SK-N-SH (cell line): ENCODE data around the gene HSD3B7. TPM values are rescaled to one million over a fixed set of nuclear protein-coding genes. Genes with fewer than 3 reads are reported as not detected.
A peak's percentile ranks its signal among the peaks of the same experiment; 100 is the strongest.

Source experiments
- CTCF ChIA-PET: fragments of 300-600, 350-600 bp; formaldehyde crosslinking; extraction: SDS; loops from one replicate; lab custom pipeline; 2021; lab: Yijun Ruan, JAX
- POLR2A ChIA-PET: fragments of 350-600 bp; sonication (Branson Sonifier 250); formaldehyde crosslinking; extraction: SDS; loops from one replicate; lab custom pipeline; 2020; ENCODE audit warnings: antibody characterized with exemption, inconsistent platforms; lab: Yijun Ruan, JAX
- DNase-seq: peaks from one replicate; pipeline ENCODE4 v3.0.0; 2012
- H2AFZ ChIP-seq: fragments of 200-600 bp; sonication (generic); 2 replicates; pipeline ENCODE4 v1.8.1; 2016; ENCODE audit warnings: antibody characterized with exemption, mild to moderate bottlenecking, low read depth
- H3F3A ChIP-seq: fragments of 200-600 bp; sonication (generic); replicated peaks from 2 replicates; pipeline ENCODE3; 2016; ENCODE audit warnings: antibody characterized with exemption, mild to moderate bottlenecking; ENCODE audit not compliant: insufficient read depth
- H3K27ac ChIP-seq, 2 experiments: fragments of 200-500 bp in 1 of 2; fragments of 200-600 bp in 1 of 2; sonication (Bioruptor generic) in 1 of 2; sonication (generic), shearing (Covaris generic) in 1 of 2; 2 replicates each; pipeline versions ENCODE4 v1.5.1 to v1.6.1; 2014 to 2016; ENCODE audit warnings: low read depth in 2 of 2, inconsistent platforms in 1 of 2, low read length in 1 of 2, mild to moderate bottlenecking in 1 of 2, mixed read lengths in 1 of 2
- H3K27me3 ChIP-seq: fragments of 200-600 bp; sonication (generic), shearing (Covaris generic); 2 replicates; pipeline ENCODE4 v1.6.1; 2016; ENCODE audit warnings: mixed run types; ENCODE audit not compliant: insufficient read depth
- H3K36me3 ChIP-seq, 2 experiments: fragments of 200-500 bp in 1 of 2; fragments of 200-600 bp in 1 of 2; sonication (Bioruptor generic) in 1 of 2; sonication (generic) in 1 of 2; replicated peaks in 1 of 2; 2 replicates each; pipeline versions ENCODE3 to v1.5.1; 2014 to 2016; ENCODE audit warnings: low read length in 1 of 2, mild to moderate bottlenecking in 1 of 2; ENCODE audit not compliant: insufficient read depth in 2 of 2, control insufficient read depth in 1 of 2
- H3K4me1 ChIP-seq, 2 experiments: fragments of 200-500 bp in 1 of 2; fragments of 200-600 bp in 1 of 2; sonication (Bioruptor generic) in 1 of 2; sonication (generic), shearing (Covaris generic) in 1 of 2; 2 replicates each; pipeline versions ENCODE4 v1.5.1 to v1.6.1; 2014 to 2016; ENCODE audit warnings: low read depth in 1 of 2, low read length in 1 of 2, mixed run types in 1 of 2; ENCODE audit not compliant: insufficient read depth in 2 of 2, control insufficient read depth in 1 of 2
- H3K4me2 ChIP-seq: fragments of 200-600 bp; sonication (generic), shearing (Covaris generic); 2 replicates; pipeline ENCODE4 v1.6.1; 2017; ENCODE audit warnings: mixed run types
- H3K4me3 ChIP-seq, 2 experiments: fragments of 200-500 bp in 1 of 2; fragments of 200-600 bp in 1 of 2; sonication (Bioruptor generic) in 1 of 2; sonication (generic), shearing (Covaris generic) in 1 of 2; 2 replicates each; pipeline versions ENCODE4 v1.5.1 to v1.8.1; 2014 to 2016; ENCODE audit warnings: low read depth in 2 of 2, inconsistent platforms in 1 of 2, low read length in 1 of 2, mild to moderate bottlenecking in 1 of 2, mixed read lengths in 1 of 2, moderate library complexity in 1 of 2
- H3K79me2 ChIP-seq: fragments of 200-600 bp; sonication (generic); 2 replicates; pipeline ENCODE4 v1.8.1; 2017; ENCODE audit warnings: mild to moderate bottlenecking; ENCODE audit not compliant: insufficient read depth
- H3K9ac ChIP-seq: fragments of 200-600 bp; sonication (generic); 2 replicates; pipeline ENCODE4 v1.6.1; 2017; ENCODE audit warnings: mixed run types
- H3K9me2 ChIP-seq: fragments of 200-600 bp; sonication (generic); 2 replicates; pipeline ENCODE4 v1.6.1; 2017; ENCODE audit warnings: mixed run types
- H3K9me3 ChIP-seq: fragments of 200-600 bp; sonication (generic); 2 replicates; pipeline ENCODE4 v1.6.1; 2017; ENCODE audit warnings: mixed run types, mild to moderate bottlenecking, moderate library complexity
- H4K20me1 ChIP-seq: fragments of 200-600 bp; sonication (generic); 2 replicates; pipeline ENCODE4 v1.6.1; 2017; ENCODE audit warnings: mild to moderate bottlenecking, mixed run types; ENCODE audit not compliant: insufficient read depth
- ELF1 ChIP-seq: IDR thresholded peaks from 2 replicates; pipeline ENCODE4 v1.4.0; 2012
- EZH2phosphoT487 ChIP-seq: fragments of 200-600 bp; sonication (generic); IDR thresholded peaks from 2 replicates; pipeline ENCODE4 v1.6.1; 2017; ENCODE audit warnings: low read depth, mixed run types, mild to moderate bottlenecking, antibody characterized with exemption, moderate library complexity, borderline replicate concordance
- FOXJ3 ChIP-seq: sonication (generic); formaldehyde crosslinking; IDR thresholded peaks from 2 replicates; pipeline ENCODE4 v1.5.1; 2020; ENCODE audit warnings: mild to moderate bottlenecking, missing genetic modification reagents
- FOXM1 ChIP-seq: IDR thresholded peaks from 2 replicates; pipeline ENCODE4 v1.4.0; 2012; ENCODE audit warnings: low read depth, mild to moderate bottlenecking
- GABPA ChIP-seq: IDR thresholded peaks from 2 replicates; pipeline ENCODE4 v1.4.0; 2012; ENCODE audit warnings: low read depth, mild to moderate bottlenecking
- IRF3 ChIP-seq: fragments of 150-350 bp; IDR thresholded peaks from 2 replicates; pipeline ENCODE4 v1.6.1; 2016; ENCODE audit warnings: mild to moderate bottlenecking, low read depth, low read length
- JUND ChIP-seq: IDR thresholded peaks from 2 replicates; pipeline ENCODE4 v1.4.0; 2012
- MEF2A ChIP-seq: IDR thresholded peaks from 2 replicates; pipeline ENCODE4 v1.4.0; 2012; ENCODE audit warnings: low read depth, borderline replicate concordance
- MXI1 ChIP-seq: IDR thresholded peaks from 2 replicates; pipeline ENCODE4 v1.6.1; 2012; ENCODE audit warnings: mild to moderate bottlenecking, low read depth, low read length, improper control_type of control experiment
- NRF1 ChIP-seq: IDR thresholded peaks from 2 replicates; pipeline ENCODE4 v1.6.1; 2012; ENCODE audit warnings: low read depth, mild to moderate bottlenecking, low read length
- PBX3 ChIP-seq: IDR thresholded peaks from 2 replicates; pipeline ENCODE4; 2012
- POLR2AphosphoS5 ChIP-seq: IDR thresholded peaks from 2 replicates; pipeline ENCODE4 v1.6.1; 2012; ENCODE audit warnings: low read depth, low read length
- RAD21 ChIP-seq: IDR thresholded peaks from 2 replicates; pipeline ENCODE4 v1.6.1; 2012; ENCODE audit warnings: mild to moderate bottlenecking, low read length
- RCOR1 ChIP-seq: fragments of 150-350 bp; IDR thresholded peaks from 2 replicates; pipeline ENCODE4 v1.6.1; 2017; ENCODE audit warnings: antibody characterized with exemption, low read length
- RFX5 ChIP-seq: IDR thresholded peaks from 2 replicates; pipeline ENCODE4 v1.6.1; 2012; ENCODE audit warnings: mild to moderate bottlenecking, improper control_type of control experiment, low read length
- RXRA ChIP-seq: IDR thresholded peaks from 2 replicates; pipeline ENCODE4 v1.4.0; 2012; ENCODE audit warnings: low read depth, mild to moderate bottlenecking, borderline replicate concordance
- TCF12 ChIP-seq: IDR thresholded peaks from 2 replicates; pipeline ENCODE4 v1.4.0; 2012
- TEAD4 ChIP-seq: IDR thresholded peaks from 2 replicates; pipeline ENCODE4 v1.4.0; 2012; ENCODE audit warnings: mild to moderate bottlenecking, borderline replicate concordance; ENCODE audit not compliant: insufficient read depth
- YY1 ChIP-seq: IDR thresholded peaks from 2 replicates; pipeline ENCODE4 v1.4.0; 2012; ENCODE audit warnings: low read depth, mild to moderate bottlenecking
- WGBS: methylation state at CpG from one replicate; pipeline ENCODE4 v1.1.6; 2017; ENCODE audit warnings: low lambda C conversion rate; 5-methylcytosine and 5-hydroxymethylcytosine counted together
- polyA plus RNA-seq, 3 experiments: library from polyadenylated mRNA; depleted of rRNA; stranded (reverse); fragments of >200 nt; gene quantifications; 2 replicates each; pipeline ENCODE4 v1.2.3, GENCODE V29; 2012
- TF ChIP-seq, protein P1 (sequence below): IDR thresholded peaks from 2 replicates; pipeline ENCODE4 v1.4.0; 2012; ENCODE audit warnings: low read depth
- TF ChIP-seq, protein P2 (sequence below): IDR thresholded peaks from 2 replicates; pipeline ENCODE4 v1.6.1; 2012; ENCODE audit warnings: mild to moderate bottlenecking, low read depth, low read length, moderate library complexity

Gene HSD3B7
- polyA plus RNA-seq, 1 of the 3 experiments (the other 2 are of a cell fraction): 12.2 TPM

GRCh38 chr16:30986129-30986991 is 1.4 kb downstream of the HSD3B7 start:
- H2AFZ ChIP-seq: no peak overlapping the region
- no peaks in the 10 kb centered on the region for H3K9me2 ChIP-seq
- H3K36me3 ChIP-seq: peaks cover 0 to 10% of the 10 kb centered on the region in 2 experiments
- no peak overlapping the region; a peak in 1 of 4 replicates for H3K27ac ChIP-seq
- DNase-seq: no peak
- H3F3A ChIP-seq: peaks cover 5% of the 10 kb centered on the region
- no peak for TF ChIP-seq TEAD4
- TF ChIP-seq NRF1: no peak
- TF ChIP-seq FOXM1: no peak
- TF ChIP-seq POLR2AphosphoS5: 0 out of 2 replicates have a peak, but pooled peaks have one; percentile 6
- TF ChIP-seq TCF12: no peak
- no peak for TF ChIP-seq IRF3
- no peak for TF ChIP-seq RXRA
- TF ChIP-seq MEF2A: no peak
- 92% methylated on average over 20 of the region's 29 CpGs for WGBS
- CTCF ChIA-PET: interaction anchor here (0.7 to 5.3 kb wide), 21 partner anchors 8 to 882 kb away, joined by 3 to 38 read pairs (median 6); partner anchors contain the start of genes KAT8 and ZNF843
- H3K4me2 ChIP-seq: peak overlapping the region; percentile 80; the same call in 1 of the 2 replicates
- POLR2A ChIA-PET: interaction anchor here (1.1 kb wide), 1 partner anchor 156 kb away, joined by 3 read pairs; no protein-coding TSS in a partner anchor
- H3K4me1 ChIP-seq: peaks cover 5 to 8% of the 10 kb centered on the region in 2 experiments; a peak in 2 of 4 replicates
- no peak overlapping the region for H3K4me3 ChIP-seq
- H3K9me3 ChIP-seq: no peaks in the 10 kb centered on the region
- no peaks in the 10 kb centered on the region for H3K27me3 ChIP-seq
- no peak overlapping the region for H3K9ac ChIP-seq
- H3K79me2 ChIP-seq: no peaks in the 10 kb centered on the region
- H4K20me1 ChIP-seq: no peaks in the 10 kb centered on the region

GRCh38 chr16:30987581-30988190 is 2.7 kb downstream of the HSD3B7 start:
- Histone ChIP-seq H3F3A (no peaks in the 10 kb centered on the region), H3K27me3 (no peaks in the 10 kb centered on the region), H3K27ac (no peak overlapping the region), H3K79me2 (no peaks in the 10 kb centered on the region), H4K20me1 (no peaks in the 10 kb centered on the region), H3K4me3 (no peak overlapping the region), H2AFZ (no peak overlapping the region), H3K4me1 (peaks cover 5 to 8% of the 10 kb centered on the region in 2 experiments; a peak in 2 of 4 replicates), H3K36me3 (peaks cover 0 to 10% of the 10 kb centered on the region in 2 experiments), H3K9me2 (no peaks in the 10 kb centered on the region), H3K9ac (no peak overlapping the region), H3K4me2 (no peak overlapping the region), H3K9me3 (no peaks in the 10 kb centered on the region)
- POLR2A ChIA-PET: interaction anchor here (0.9 kb wide), 1 partner anchor 9 kb away, joined by 5 read pairs; no protein-coding TSS in a partner anchor
- CTCF ChIA-PET: interaction anchor here (0.5 to 2.2 kb wide), 2 partner anchors 155 to 455 kb away, joined by 3 to 6 read pairs; partner anchors contain the start of gene ZNF843
- DNase-seq: no peak
- 97% methylated on average over 7 of the region's 30 CpGs for WGBS
- TF ChIP-seq GABPA (no peak), RCOR1 (no peak), ELF1 (no peak), MXI1 (no peak), YY1 (no peak), PBX3 (no peak), RXRA (no peak), FOXJ3 (CRISPR knock-in tag) (no peak), RFX5 (no peak), RAD21 (no peak), NRF1 (no peak), JUND (no peak), EZH2phosphoT487 (no peak)
- TF ChIP-seq, protein P1, sequence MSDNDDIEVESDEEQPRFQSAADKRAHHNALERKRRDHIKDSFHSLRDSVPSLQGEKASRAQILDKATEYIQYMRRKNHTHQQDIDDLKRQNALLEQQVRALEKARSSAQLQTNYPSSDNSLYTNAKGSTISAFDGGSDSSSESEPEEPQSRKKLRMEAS: no peak
- TF ChIP-seq, protein P2, sequence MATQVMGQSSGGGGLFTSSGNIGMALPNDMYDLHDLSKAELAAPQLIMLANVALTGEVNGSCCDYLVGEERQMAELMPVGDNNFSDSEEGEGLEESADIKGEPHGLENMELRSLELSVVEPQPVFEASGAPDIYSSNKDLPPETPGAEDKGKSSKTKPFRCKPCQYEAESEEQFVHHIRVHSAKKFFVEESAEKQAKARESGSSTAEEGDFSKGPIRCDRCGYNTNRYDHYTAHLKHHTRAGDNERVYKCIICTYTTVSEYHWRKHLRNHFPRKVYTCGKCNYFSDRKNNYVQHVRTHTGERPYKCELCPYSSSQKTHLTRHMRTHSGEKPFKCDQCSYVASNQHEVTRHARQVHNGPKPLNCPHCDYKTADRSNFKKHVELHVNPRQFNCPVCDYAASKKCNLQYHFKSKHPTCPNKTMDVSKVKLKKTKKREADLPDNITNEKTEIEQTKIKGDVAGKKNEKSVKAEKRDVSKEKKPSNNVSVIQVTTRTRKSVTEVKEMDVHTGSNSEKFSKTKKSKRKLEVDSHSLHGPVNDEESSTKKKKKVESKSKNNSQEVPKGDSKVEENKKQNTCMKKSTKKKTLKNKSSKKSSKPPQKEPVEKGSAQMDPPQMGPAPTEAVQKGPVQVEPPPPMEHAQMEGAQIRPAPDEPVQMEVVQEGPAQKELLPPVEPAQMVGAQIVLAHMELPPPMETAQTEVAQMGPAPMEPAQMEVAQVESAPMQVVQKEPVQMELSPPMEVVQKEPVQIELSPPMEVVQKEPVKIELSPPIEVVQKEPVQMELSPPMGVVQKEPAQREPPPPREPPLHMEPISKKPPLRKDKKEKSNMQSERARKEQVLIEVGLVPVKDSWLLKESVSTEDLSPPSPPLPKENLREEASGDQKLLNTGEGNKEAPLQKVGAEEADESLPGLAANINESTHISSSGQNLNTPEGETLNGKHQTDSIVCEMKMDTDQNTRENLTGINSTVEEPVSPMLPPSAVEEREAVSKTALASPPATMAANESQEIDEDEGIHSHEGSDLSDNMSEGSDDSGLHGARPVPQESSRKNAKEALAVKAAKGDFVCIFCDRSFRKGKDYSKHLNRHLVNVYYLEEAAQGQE: no peak
